ENCODE results near the gene ZFYVE16. TPM values are rescaled to one million over a fixed set of nuclear protein-coding genes. Genes with fewer than 3 reads are reported as not detected.

The ZFYVE16 gene
- 7.0 and 9.1 TPM in 2 replicates for total RNA-seq

DNA sequence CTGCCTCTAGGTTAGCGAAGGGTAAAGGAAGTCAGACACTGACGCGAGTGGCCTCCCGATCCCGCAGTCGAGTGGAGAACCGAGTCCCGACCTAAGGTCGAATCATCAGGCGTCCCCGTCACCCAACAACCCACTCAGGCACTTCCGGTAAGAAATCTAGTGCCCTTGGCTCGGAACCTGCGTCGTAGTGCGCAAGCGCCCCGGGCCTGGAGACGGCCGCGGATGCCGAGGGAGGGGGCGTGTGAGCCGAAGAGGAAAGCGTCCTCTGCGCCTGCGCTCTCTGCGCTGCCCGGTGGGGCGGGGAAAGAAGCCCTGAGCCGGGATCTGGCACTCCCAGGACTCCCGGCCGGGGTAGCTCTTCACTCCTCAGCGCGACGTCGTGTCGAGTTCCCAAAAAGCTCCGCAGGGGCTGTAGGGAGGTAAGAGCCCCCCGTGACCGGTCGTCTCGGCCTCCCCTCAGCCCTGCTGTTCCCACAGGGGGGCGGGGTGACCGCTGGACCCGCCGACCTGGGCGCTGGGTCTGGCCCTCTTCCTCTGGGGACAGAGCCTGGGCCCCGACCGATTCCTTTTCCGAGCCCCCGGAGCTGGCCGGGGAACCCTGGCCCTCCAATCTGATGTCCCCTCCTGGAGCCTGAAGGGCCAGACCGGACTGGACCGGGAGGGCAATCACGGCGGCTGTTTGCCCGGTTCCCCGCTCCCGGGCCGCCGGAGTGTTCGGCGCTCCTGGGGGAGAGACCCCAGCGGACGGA is at the start of gene ZFYVE16:
TSS of gene ZFYVE16 (plus strand) at position 330 of the 749 bp plus-strand sequence. CDS start 26,084 bp downstream, outside the sequence.

DNA sequence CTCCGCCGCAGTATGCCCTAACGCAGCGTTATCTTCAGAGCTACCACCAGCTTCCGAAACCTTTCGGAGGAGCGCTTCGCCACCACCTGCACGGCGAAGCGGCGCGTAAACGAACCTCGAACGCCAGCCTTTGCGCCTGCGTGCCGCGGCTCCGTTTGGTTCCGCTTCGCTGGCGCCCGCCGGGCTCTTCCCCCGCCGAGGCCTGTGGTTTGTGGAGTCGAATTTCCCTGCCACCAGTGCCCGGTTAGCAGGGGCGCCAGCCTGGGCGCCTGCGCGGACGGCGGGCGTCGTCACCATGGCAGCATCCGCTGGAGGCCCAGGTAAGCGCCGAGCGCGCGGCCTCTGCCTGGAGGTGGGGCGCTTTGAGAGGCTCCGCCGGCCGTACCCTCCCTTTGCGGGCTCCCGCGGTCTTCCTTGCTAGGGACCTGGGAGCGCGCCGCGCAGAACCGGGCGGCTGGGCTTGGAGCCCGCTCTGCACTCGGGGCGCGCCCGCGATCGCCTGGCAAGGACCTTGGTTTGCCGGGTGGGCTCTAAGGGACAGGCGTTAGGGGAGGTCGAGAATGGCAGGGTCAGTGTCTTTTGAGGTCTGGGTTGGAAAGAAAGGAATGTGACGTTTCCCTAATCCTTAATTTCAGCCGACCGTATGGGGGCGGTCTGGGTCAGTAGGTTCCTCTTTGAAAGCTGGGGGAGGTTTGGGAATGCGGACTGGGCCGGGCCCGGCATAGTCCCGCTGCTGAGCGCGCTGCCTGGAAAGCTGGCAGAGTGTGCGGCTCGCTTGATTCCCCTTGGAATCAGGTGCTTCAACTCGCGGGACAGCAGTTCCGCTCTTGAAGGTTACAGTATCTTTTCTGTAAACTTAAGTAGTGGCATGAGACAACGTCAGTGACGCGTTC is 80.2 kb downstream of the ZFYVE16 start, which contains the start of gene FAM151B:
TSS of gene FAM151B (plus strand) at position 272 of the 893 bp plus-strand sequence. CDS start at position 296, 24 bp downstream.

Other genes with a start within 250 kb of the ZFYVE16 start
- 1.8 and 2.0 TPM in 2 replicates for gene SERINC5, start 152.0 kb upstream of the ZFYVE16 start, total RNA-seq
- not detected in 2 replicates for gene SPZ1, start 88.1 kb upstream of the ZFYVE16 start, total RNA-seq
- 1.2 and 3.1 TPM in 2 replicates for gene FAM151B, start 80.0 kb downstream of the ZFYVE16 start, total RNA-seq
- not detected in 2 replicates for gene ANKRD34B, start 162.2 kb downstream of the ZFYVE16 start, total RNA-seq
- gene MSH3, start 246.6 kb downstream of the ZFYVE16 start, total RNA-seq, result 11.3 and 11.9 TPM in 2 replicates
- gene DHFR, start 246.9 kb downstream of the ZFYVE16 start, total RNA-seq, result 52.8 and 62.4 TPM in 2 replicates

Data from bronchus fibroblast of lung (primary cell).